ENCODE results near the gene BTN1A1.
"Not testable (repeated sequence)": the region's sequence is repeated elsewhere in the genome, so short reads cannot be mapped to it uniquely, and the experiment has no call there.

The BTN1A1 gene

DNA sequence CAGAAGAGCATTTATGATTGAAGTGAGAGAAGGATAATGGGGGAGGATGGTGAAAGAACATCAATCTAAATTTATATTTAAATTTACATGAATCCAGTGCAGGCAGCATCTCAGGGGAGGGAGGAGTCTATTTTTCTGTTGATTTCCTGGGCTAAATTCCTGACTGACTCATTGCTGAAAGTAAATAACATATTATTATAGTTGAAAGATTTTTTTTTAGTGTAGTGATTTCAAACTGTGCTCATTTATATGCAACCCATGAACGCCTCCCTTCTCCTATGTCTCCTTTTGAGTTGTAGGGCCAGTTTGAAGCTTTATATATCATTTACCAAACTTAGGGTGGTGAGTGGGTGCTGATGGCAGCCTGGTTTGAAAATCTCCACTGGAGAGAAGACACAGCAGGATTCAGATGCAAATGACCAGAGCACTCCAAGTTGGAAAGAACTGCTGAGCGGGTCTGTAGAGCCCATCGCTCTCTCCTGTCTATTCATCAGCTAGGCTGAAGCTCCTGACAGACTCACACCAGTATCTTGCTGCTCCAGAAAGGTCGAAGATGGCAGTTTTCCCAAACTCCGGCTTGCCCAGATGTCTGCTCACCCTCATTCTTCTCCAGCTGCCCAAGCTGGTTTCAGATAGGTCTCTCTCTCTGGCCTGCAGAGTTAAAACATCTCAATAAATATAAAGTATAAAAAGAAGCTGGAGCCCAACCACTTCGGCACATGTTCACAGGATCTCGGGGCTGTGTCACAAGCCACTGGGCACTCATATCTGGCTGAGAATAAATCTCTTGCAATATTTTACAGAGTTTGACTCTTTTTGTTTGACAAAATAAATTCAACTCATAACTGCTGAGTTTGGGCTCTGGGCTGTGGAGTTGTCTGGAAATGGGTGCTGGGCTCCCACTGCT, 24.0 kb upstream of the BTN1A1 start:
- DNase-seq, result no peak

DNA sequence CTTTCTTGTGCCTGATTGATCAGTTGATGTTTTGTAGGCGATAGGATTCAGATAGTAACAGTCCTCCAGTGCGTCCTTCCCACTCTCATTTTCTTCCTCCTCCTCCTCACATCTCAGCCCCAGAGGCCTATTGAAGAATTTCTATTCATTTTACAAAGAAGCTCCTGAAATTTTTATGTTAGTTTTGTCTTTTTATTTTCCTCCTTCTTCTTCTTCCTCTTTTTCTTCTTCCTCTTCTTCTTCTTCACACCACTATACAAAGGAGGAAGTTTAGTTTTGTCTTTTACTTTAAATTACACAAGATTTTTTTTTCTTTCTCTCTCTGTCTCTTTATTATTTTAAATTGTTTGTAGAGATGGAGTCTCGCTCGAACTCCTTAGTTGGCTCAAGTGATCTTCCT, 23.2 kb upstream of the BTN1A1 start:
- DNase-seq, result no peak

DNA sequence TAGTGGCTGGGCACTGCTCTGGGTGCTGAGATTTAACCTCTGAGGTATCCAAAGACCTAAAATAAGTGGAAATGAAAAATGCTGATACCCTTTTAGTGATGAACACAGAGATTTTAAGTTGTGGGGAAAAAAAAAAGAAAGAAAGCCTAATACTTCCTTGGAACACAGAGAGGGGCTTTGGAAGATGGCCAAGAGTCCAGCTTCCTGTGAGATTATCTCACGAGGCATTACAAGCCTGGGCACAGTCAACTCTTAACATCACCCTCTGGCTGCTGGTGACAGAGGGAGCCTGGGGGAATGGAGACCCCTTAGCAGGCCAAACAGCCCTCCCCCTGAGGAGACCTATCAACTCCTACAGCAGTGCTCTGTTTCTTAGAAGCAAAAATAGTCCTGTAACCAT, 22.7 kb upstream of the BTN1A1 start:
- DNase-seq, result no peak

DNA sequence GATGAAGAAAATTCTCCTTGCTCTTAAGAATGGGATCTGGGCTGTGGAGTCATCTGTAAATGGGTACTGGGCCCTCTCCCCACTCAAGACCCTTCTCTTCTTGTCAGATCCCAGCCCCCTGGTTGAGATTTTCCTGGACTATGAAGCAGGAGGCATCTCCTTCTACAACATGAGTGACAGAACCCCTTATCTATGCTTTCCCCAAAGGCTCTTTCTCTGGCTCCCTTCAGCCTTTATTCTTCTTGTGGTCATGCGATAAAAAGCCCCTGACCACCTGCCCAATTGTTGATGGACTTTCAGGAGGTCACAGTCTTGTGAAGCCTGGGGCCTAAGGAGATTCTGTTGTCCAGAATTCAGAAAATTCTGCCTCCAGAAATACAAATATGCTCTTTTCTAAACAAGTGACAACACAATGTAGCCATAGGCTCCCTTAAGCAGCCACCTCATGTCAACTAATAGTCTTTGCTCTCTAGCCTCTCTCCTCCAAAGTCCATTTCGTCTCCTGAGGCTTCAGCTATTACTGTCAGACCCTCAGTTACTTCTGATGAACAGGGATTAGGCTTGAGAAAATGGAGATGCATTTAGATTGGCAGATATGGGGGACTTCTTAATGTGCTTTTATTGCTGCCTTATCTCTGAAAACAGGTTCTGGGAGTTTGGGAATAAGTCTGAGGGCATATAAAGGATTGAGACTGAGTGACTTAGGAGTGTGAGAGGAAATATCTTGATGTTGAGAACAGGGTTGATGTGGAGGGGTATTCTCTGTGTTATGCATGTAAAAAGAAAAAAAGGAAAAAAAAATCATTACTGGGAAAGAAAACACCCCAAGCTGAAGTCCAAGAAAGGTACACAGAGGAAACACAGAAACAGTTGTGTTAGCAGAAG, 21.8 kb upstream of the BTN1A1 start:
- no peak for DNase-seq

DNA sequence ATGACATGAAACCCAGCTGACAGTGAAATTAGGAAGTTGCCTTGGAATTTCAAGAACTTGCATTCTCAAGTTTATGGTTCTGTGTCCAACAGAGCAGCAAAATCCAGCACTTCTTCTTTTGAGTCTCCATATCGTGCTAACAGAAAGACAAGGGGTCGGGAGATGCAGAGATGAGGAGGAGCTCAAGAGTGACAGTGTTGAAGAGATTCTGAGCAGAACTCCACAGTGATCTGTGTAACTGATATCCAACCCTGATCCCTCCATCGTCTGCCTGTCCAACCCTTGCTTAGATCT, 21.2 kb upstream of the BTN1A1 start:
- DNase-seq, result no peak

DNA sequence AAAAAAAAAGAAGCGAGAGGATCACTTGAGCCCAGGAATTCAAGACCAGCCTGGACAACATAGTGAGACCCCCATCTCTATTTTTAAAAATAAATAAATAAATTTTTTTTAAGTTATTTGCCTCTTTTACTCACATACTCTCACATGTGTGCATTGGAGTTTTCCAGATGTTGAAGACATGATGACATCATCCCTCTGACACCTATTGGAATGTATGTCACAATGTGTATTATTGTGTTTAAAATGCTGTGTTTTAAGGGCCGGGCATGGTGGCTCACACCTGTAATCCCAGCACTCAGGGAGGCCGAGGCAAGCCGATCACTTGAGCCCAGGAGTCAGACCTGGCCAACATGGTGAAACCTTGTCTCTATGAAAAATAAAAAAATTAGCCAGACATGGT, 17.8 kb upstream of the BTN1A1 start:
- no peak for DNase-seq

DNA sequence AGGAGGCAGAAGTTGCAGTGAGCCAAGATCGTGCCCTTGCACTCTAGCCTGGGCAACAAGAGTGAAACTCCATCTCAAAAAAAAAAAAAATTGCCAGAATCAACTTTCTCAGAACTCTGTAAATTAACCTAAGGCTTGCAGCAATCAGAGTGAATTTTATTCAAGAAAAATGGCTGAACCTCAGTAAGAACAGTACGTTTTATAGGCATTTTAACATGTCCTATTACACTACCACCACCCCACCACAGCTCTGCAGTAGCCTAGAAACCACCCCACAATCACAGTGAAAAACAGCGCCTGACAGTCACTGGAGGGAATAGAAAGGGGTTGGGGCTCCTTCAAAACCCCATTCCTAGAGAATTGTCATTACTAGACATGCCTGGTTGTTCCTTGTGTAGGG, 16.4 kb upstream of the BTN1A1 start:
- no peak for DNase-seq

DNA sequence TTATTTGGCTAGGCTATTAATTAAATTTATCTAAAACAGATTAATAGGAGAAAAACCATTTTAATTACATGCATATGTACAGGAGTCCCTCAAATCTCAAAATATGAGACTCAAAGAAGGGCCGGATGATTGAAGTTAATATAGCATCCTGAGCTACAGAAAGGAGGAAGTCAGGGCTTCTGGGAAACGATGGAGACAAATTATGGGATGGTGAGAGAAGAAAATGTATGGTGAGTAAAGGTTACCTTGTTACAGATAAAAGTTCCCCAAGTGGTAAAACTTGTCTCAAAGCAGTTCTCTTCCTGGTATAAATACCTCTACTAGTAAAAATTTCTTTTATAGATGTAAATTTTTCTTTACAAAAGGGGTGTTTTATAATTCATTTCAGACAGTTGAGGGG, 15.9 kb upstream of the BTN1A1 start:
- DNase-seq, result no peak

DNA sequence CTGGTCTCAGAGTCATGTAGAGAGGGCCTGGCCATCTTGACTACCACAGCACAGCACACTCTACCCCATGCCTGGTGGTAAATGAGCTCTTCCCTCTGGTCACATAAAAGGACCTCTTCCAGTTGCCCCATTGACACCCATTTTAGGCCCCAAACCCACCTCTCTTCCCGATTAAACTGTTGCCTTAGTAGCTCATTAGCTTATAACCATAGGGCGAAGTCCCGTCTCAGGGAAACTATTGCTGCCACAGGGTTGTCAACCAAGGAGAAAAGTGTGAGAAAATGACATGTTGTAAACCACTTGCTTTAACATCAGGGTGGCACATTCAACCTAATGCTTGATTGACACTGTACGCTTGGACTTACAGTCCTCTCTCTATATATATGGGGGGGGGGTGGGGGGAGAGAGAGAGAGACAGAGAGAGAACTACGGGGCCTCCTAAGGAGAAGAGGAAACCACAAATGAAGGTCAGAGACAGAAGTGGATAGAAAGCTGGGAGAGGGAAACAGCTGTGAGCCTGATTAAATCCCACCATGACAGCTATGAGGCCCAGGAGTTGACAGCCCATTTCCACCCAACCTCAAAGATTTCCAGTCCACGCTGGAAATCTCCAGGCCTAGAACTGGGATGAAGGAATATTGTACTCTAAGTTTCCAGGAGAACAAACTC, 14.9 kb upstream of the BTN1A1 start:
- DNase-seq, result no peak

DNA sequence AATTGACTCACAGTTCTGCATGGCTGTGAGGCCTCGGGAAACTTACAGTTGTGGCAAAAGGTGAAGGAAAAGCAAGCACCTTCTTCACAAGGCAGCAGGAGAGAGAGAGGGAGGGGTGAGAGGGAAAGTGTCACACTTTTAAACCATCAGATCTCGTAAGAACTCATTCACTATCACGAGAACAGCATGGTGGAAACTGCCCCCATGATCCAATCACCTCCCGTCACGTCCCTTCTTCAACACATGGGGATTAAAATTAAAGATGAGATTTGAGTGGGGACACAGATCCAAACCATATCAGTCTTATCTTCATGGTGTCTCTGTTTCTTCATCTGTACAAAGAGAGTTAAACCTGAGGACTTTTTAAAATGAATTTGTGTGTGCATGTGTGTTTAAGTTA, 13.7 kb upstream of the BTN1A1 start:
- no peak for DNase-seq

DNA sequence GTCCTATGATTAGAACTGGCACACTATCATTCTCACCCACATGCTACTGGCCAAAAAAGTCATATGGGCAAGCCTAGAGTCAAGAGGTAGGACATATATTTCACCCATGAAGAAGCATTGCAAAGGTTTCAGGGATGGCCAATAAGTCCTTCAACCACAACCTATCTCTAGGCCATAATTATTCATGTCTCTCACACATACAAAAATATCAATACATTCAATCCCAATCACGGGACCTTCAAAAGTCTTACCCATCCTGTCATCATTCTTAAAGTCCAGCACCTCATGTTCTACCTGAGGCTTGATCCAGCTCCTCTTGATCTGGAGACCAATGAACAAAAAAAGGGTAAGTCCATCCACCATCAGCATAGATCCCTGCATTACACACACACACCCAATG, 12.6 kb upstream of the BTN1A1 start:
- DNase-seq, result no peak

DNA sequence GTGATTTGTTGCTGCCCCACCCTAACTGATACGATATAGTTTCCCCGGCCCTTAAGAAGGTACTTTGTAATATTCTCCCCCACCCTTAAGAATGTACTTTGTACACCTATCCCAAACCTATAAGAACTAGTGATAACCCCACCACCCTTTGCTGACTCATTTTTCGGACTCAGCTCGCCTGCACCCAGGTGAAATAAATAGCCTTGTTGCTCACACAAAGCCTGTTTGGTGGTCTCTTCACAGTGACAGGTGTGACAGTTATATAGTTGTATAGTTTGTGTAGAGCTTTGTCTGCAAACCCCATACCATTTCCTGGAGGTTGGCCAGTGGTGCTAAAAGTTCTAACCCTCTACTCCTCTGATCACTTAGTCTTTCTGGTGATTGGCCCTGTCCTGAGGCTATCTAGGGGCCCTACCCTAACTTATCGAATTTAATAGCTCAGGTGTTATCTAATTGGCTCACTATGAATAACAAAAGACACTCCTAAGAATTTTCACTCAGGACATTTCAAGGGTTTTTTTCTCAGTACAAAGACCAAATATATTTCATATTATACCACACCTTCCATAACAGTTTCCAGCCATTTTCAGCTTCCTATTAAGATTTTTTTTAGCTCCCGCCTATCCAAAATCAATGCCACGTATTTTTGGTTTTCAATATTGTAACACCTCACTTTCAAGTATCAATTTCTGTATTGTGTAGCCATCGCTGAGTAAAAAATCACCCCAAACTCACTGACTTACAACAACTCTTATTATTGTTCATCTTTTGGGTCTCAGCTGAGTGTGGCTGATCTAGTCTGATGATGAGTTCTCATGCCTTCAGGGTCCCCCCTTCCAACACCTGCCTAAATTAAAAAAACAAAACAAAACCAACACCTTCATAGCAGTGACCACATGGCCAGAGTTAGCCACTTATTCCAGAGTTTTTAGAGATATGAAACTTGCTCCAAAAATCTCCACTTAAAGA, 9.8 kb upstream of the BTN1A1 start:
- DNase-seq, result no peak

DNA sequence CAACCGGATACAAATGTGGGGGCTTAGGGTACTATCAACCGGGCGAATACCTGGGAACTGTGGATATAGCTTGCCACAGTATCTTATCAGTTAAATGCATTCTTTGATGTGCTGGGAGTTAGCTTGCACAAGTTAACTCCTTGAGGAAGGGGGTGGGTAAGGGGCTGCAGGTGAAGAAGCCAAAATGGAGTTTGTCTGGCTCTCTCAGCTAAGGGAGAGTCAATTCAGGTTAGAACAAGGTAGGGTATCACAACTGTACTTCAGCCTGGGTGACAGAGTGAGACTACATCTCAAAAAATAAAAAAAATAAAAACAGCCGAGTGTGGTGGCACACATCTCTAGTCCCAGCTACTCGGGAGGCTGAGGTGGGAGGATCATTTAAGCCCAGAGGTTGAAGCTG, 8.5 kb upstream of the BTN1A1 start:
- DNase-seq, result no peak

DNA sequence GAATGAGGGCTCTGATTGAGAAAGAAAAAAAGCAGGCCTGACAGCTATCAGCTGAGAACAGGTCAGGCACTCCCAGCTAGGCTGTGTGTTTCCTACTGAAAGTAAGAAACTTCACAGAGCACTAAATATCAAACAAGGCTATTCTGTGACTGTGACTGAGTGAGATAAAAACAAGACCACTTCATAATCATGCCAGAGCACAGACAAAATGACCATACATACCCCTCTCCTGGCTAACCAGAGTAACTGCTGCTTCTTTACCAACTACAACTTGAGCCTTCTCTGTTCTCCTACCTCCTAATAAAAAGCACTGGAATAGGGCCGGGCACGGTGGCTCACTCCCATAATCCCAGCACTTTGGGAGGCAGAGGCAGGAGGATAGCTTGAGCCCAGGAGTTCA, 6.8 kb upstream of the BTN1A1 start:
- no peak for DNase-seq

DNA sequence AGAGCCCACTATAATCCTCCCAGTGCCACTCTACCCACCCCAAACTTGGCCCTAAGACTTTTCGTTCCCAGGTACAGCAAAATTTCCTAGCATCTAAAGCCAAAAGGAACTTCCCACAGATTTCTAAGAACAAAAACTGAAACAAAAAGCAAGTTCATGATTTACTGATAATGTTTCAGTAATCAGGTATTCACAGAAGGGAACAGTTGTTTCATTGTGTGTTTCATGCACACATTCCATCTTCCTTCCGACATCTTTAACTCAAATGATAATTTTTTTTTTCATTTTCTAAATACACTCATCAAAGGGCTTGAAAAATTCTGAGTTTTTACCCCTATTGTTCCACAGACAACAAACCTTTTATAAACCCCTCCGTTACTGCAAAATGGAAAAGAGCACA, 6.0 kb upstream of the BTN1A1 start:
- DNase-seq, result no peak

DNA sequence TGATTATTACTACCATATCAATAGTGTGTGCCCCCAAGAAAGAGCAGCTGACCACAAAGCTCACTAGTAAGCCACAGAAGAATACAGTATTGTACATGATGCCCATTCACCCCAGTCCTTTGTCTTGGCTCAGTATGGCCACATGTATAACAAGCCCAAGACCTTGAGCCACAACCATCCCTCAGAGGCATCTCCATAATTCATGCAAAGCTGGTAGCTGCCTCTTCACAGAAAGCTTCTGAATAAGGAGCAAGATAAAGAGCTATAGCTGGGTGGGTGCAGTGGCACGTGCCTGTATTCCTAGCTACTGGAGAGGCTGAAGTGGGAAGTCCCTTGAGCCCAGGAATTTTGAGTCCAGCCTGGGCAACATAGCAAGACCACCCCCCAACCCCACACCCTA, 4.8 kb upstream of the BTN1A1 start:
- no peak for DNase-seq

DNA sequence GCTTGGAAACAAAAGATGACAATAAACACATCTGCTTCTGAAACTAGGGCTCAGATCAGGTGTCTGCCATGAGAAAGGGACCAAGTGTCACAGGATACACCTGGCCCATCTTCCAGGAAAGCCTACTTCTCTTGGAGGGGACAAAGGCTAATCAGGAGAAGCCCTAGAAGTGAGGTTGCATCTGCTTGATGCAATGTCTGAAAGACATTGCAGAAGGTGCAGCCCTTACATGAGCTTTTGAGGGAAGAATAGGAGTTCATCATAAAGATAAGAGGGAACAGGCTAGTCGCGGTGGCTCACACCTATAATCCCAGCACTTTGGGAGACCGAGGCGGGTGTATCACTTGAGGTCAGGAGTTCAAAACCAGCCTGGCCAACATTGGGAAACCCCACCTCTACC, 2.5 kb upstream of the BTN1A1 start:
- DNase-seq, result no peak

DNA sequence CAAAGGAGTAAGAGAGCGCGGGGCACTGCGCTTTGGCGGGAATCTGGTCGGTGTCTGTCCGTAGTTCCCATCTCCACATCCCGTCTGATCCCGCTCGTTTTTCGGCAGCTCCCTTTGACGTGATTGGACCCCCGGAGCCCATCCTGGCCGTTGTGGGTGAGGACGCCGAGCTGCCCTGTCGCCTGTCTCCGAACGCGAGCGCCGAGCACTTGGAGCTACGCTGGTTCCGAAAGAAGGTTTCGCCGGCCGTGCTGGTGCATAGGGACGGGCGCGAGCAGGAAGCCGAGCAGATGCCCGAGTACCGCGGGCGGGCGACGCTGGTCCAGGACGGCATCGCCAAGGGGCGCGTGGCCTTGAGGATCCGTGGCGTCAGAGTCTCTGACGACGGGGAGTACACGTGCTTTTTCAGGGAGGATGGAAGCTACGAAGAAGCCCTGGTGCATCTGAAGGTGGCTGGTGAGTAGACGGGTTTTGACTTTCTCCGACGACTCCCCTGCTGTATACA, 1.4 kb downstream of the BTN1A1 start:
- no peak for DNase-seq

DNA sequence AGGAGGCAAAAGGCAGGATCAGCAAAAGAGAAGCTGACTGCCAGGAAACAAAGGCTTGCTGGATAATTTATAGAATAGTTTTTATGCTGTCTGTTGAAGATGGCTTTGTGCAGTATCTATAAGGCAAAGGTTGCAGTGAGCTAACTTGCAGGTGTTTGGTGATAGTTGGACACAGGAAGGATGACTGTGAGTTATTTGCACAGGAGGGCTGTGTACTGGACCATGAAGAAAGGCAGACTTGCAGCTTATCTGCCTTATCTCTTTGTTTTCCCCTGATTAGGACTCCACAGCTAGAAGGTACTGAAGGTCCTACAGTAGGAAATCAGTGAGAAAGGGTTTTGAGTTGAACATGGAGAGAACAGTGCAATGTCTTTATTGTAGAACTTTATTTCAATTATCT, 2.1 kb downstream of the BTN1A1 start:
- DNase-seq, result no peak

DNA sequence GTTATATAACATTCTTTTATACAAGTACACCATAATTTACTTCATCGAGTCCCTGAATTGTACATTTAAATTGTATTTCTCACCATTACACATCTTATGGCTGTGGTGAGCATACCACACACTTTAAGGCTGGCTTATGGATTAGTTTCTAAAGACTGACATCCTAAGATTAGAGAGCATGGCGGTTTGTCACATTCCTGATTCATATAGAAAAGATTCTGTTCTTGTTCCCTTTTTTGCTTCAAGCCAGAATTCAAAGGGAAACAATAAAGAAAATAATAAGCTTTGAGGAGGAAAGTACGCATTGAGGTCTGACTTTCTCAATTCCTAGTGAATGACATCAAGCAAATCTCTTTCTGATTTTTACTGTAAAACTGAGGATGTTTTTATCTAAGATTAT, 2.5 kb downstream of the BTN1A1 start:
- DNase-seq, result no peak

DNA sequence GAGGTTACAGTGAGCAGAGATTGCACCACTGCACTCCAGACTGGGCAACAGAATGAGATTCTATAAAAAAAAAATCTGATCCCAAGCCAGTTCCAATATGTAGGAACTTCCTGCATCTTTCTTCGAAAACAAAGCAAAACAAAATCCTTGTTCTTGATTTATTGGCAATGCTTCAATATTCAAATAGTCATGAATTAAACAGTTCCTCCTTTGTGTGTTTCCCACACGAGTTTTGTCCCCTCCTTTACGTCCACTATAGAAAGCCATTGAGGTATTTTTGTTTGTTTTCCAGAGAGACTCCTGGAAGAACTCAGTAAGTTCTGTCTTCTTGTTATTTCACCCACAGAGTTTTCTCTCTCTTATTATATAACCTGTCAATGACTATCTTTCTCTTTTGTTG, 7.6 kb downstream of the BTN1A1 start:
- no peak for DNase-seq

DNA sequence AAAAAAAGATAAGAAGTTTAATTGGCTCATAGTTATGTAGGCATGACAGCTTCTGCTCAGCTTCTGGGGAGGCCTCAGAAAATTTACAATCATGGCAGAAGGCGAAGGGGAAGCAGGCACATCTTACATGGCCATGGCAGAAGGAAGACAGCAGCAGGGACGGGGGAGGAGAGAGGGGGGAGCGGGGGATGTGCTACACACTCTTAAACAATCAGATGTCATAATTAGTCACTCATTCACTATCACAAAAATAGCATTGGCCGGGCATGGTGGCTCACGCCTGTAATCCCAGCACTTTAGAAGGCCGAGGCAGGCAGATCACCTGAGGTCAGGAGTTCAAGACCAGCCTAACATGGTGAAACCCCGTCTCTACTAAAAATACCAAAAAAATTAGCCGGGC, 10.9 kb downstream of the BTN1A1 start:
- DNase-seq, result not testable (repeated sequence)
